Ecto neural progenitor cell (in vitro differentiated cells): Measurements from ENCODE around the gene KCTD2.
"Not testable (repeated sequence)": the region's sequence is repeated elsewhere in the genome, so short reads cannot be mapped to it uniquely, and the experiment has no call there.

Experiments
- DNase-seq: peaks from one replicate; pipeline ENCODE4 v3.0.0-alpha.2; 2018; ENCODE audit warnings: low spot score

KCTD2 gene

GRCh38 chr17:75051941-75052340, 4.9 kb downstream of the KCTD2 start:
- DNase-seq: no peak

- DNase-seq: no peak
Measured at GRCh38 chr17:75059369-75060345, 12.6 kb downstream of the KCTD2 start.

GRCh38 chr17:75060434-75061054, 13.5 kb downstream of the KCTD2 start:
- no peak for DNase-seq

DNA sequence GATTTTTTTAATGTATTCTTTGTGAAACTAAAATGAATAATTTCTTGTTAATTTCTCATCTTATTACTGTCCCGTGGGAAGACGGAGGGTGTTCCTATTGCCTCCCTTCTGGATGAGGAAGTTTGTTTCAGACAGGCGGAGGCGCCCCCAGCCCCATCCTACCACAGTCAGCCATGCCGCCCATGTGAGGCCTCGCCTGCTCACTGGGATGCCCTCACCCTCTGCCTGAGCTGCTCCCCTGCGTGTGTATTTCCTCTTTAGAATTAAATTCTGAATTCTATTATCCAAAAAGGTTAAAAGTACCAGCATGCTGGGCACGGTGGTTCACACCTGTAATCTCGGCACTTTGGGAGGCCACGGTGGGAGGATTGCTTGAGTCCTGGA, 14.0 kb downstream of the KCTD2 start:
- DNase-seq: no peak

GRCh38 chr17:75061618-75062017, 14.6 kb downstream of the KCTD2 start:
- DNase-seq: no peak

DNA sequence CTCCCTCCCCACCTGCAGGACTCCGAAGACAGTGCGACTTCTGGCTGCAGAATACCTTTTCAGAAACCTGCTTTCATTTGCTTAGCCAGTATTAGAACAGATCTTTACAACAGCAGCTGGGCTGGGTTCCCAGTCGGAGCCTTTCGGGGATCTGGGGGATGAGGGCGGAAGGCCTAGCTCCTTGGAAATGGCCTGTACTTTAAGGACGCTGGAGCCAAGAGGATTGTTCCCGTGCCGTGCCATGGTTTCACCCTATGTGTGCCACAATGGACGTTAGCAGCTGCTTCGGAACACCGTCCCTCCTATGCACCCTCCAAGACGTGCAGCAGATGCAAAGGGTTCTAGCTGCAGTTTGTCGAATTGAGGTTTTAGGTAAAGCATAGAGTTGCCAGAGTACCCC, 16.2 kb downstream of the KCTD2 start:
- no peak for DNase-seq

DNA sequence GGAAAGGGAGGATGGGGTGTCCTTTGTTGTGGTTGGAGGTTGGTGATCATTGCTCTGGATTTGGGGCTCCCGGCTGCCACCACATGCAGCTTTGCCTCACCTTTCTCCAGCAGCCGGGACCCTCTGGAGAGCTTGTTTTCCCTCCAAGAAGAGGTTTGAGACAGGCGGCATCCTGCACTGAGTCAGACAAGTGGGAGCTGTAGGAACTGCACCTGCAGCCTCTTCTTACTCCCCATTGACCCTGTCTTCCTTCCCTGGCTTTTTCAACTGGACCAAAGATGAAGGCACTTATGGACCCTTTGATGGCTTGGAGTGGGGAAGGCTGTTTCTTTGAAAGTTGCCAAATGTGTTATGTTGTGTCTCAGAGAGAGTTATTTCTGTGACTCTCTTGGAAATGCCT, 16.6 kb downstream of the KCTD2 start:
- DNase-seq: no peak

DNA sequence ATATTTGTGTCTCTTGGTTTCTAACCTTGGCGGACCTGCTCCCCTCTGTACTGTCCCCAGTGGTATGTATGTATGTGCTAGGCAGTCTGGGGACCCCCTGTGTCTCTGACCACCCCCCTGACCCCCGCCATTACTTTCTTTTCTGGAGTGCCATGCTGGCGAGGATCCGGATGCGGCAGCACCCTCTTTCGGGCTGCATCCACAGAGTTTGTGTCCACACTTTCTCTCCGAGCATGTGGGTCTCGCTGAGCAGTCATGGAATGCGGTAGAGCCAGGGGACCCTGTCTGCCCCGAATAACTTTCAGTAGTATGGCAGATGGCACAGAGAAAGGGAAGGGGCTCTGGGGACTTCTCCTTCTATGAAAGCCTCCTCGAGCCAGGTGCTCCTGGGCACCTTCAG, 17.0 kb downstream of the KCTD2 start:
- no peak for DNase-seq

GRCh38 chr17:75064460-75064859, 17.4 kb downstream of the KCTD2 start:
- DNase-seq: no peak

- DNase-seq: no peak
Measured at GRCh38 chr17:75064867-75065561, 18.0 kb downstream of the KCTD2 start.

GRCh38 chr17:75065562-75066151, 18.6 kb downstream of the KCTD2 start:
- no peak for DNase-seq

DNA sequence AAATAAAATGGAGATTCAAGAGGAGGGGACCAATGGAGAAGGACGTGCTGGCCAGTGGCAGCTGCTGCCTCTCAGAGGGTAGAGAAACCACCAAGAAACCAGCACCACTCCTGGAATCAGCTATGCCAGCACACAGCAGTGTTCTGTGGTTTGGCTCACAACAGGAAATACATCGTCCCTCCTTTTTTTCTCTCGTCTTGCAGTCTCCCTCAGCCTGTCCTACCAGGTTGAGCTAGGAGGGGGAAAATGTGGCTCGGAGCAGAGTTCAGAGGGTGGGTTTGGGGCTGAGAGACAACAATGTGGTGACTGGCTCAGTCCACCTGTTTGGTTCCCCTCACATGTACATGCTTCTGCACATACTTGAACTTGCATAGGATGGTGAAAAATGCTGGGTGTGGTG, 20.8 kb downstream of the KCTD2 start:
- DNase-seq: no peak

DNA sequence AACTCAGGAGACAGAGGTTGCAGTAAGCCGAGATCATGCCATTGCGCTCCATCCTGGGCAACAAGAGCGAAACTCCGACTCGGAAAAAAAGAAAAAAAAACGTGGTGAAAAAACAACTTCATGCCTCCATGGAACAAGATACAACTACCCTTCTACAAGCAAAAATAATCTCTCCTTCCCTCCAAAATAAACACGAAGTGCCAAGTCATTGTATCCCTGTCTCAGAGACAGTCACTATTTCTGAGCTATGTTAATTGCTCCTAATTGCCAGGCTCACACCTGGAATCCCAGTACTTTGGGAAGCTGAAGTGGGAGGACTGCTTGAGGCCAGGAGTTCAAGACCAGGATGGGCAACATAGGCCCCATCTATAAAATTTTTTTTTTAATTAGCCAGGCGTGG, 21.7 kb downstream of the KCTD2 start:
- no peak for DNase-seq

- no peak for DNase-seq
Measured at GRCh38 chr17:75069783-75070182, 22.8 kb downstream of the KCTD2 start.

GRCh38 chr17:75071478-75072271, 24.6 kb downstream of the KCTD2 start:
- not testable (repeated sequence) for DNase-seq

DNA sequence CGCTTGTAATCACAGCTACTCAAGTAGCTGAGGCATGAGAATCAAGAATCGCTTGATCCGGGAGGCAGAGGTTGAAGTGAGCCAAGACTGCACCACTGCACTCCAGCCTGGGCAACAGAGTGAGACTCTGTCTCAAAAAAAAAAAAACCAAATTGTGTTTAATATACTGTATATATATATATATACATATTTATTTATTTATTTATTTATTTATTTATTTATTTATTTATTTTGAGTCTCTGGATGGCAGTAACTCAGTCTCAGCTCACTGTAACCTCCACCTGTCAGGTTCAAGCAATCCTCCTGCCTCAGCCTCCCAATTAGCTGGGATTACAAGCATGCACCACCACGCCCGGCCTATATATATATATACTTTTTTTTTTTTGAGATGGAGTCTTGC, 25.9 kb downstream of the KCTD2 start:
- DNase-seq: not testable (repeated sequence)

- no peak for DNase-seq
Measured at GRCh38 chr17:75073618-75074047, 26.6 kb downstream of the KCTD2 start.

- no peak for DNase-seq
Measured at GRCh38 chr17:75074532-75074931, 27.5 kb downstream of the KCTD2 start.

DNA sequence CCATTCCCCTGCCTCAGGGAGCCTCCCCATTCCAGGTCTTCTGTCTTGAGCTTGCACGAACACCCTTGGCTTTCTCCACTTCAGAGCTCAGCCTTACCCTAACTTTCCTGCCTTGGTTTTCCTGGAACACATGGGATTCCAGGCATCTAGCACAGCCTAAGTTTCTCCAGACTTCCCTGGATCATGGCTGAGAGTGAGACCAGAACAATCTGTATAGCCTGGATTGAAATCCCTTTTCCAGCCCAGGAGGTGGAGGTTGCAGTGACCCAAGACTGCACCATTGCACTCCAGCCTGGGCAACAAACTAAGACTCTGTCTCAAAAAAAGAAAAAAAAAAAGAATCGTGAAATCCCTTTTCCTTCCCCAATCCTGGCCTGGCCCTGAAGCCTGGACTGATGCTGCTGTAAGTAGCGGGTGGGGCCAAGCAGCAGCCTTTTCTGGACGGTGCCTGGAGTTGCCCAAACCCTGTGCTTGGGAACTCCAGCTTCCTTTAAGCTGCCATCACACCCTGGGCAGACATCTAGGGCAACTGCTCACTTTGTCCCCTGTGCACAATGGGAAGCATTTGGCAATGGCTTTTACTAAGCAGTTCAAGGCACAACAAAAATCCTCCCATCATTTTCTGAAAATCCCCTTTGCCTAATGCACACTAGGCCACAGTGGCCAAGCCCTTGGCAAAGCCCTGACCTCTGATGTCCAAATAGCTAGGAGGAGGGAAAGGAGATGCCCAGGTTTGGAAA, 28.7 kb downstream of the KCTD2 start:
- no peak for DNase-seq

DNA sequence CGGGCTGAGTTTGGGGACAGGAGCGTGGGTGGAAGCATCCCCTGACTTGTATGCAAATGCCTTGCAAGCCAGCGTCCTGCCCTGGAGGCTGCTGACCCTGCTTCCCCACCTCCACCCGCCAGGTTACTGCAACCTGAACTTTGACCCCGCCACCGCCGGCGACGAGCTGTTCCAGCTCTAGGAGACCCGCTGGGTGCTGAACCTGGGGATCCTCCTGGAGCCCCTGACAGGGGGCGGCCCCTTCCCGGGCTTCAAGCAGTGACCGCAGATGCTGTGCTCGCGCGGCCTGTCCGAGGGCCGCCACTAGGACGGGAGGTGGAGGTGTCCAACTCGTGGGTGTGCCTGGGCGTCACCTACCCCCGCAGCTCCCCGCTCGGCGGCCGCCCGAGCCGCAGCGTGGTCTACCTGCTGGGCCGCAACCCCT, 30.1 kb downstream of the KCTD2 start:
- DNase-seq: no peak
